Prostate gland (tissue), 2 donors: Measurements from ENCODE around the gene DGKI. TPM values are rescaled to one million over a fixed set of nuclear protein-coding genes. Genes with fewer than 3 reads are reported as not detected.

Experiments used
- DNase-seq: peaks from one replicate; pipeline ENCODE4 v3.0.0-alpha.2; 2019; ENCODE audit warnings: low spot score
- H3K27ac ChIP-seq, 2 donors: fragments of 200-600 bp; sonication (generic); 2 replicates each; pipeline ENCODE4 v1.5.1; 2017 to 2019
- H3K27me3 ChIP-seq: fragments of 200-600 bp; sonication (generic); replicated peaks from 2 replicates; pipeline ENCODE4 v1.5.1; 2019; ENCODE audit not compliant: insufficient read depth
- H3K36me3 ChIP-seq, 2 donors: fragments of 200-600 bp; sonication (generic); 1 replicate in 1 of 2; 2 replicates in 1 of 2; pipeline versions ENCODE4 v1.5.1 to v1.8.1; 2017 to 2019
- H3K4me1 ChIP-seq: fragments of 200-600 bp; sonication (generic); replicated peaks from 2 replicates; pipeline ENCODE4 v1.5.1; 2019
- H3K4me3 ChIP-seq, 2 donors: fragments of 200-600 bp; sonication (generic); 2 replicates each; pipeline ENCODE4 v1.5.1; 2017 to 2019
- H3K9me3 ChIP-seq: fragments of 200-600 bp; sonication (generic); 2 replicates; pipeline ENCODE4 v1.5.1; 2017
- POLR2A ChIP-seq: fragments of 450-650 bp; IDR thresholded peaks from one replicate; pipeline ENCODE4 v1.6.1; 2016; ENCODE audit warnings: antibody characterized with exemption, mild to moderate bottlenecking
- POLR2AphosphoS5 ChIP-seq: sonication (generic); formaldehyde crosslinking; IDR thresholded peaks from one replicate; pipeline ENCODE4 v1.6.1; 2017; ENCODE audit warnings: antibody characterized with exemption
- WGBS: methylation state at CpG from one replicate; pipeline ENCODE4 v1.1.5; 2018; 5-methylcytosine and 5-hydroxymethylcytosine counted together
- intact Hi-C: fragments of 100-400 bp; cut with DNase I; formaldehyde crosslinking; loops from one replicate; pipeline ENCODE4 v1.14.2; 2022
- total RNA-seq, 2 donors: library from RNA; depleted of rRNA; stranded (reverse); fragments of >200 nt; gene quantifications; one replicate each; pipeline ENCODE4 v1.1.0, GENCODE V29; 2016
- TF ChIP-seq, protein P1 (sequence below), 4 experiments: fragments of 200-600 bp in 2 of 4; fragments of 450-650 bp in 2 of 4; sonication (generic) in 2 of 4; IDR thresholded peaks; 1 replicate in 3 of 4; 2 replicates in 1 of 4; pipeline ENCODE4 v1.5.1; 2016 to 2019; ENCODE audit warnings: antibody characterized with exemption in 4 of 4, mild to moderate bottlenecking in 2 of 4, moderate library complexity in 2 of 4

The DGKI gene
- total RNA-seq, 2 donors from 2014 or later = 0.32 to 1.5 TPM

- Histone ChIP-seq H3K27me3 (no peaks in the 10 kb centered on the region), H3K36me3 (no peaks in the 10 kb centered on the region), H3K4me1 (no peaks in the 10 kb centered on the region), H3K4me3 (no peak overlapping the region), H3K9me3 (no peaks in the 10 kb centered on the region), H3K27ac (no peak overlapping the region)
- 54% methylated on average over 5 of the region's 5 CpGs for WGBS
- intact Hi-C loops = no loop called here
- TF ChIP-seq, protein P1, sequence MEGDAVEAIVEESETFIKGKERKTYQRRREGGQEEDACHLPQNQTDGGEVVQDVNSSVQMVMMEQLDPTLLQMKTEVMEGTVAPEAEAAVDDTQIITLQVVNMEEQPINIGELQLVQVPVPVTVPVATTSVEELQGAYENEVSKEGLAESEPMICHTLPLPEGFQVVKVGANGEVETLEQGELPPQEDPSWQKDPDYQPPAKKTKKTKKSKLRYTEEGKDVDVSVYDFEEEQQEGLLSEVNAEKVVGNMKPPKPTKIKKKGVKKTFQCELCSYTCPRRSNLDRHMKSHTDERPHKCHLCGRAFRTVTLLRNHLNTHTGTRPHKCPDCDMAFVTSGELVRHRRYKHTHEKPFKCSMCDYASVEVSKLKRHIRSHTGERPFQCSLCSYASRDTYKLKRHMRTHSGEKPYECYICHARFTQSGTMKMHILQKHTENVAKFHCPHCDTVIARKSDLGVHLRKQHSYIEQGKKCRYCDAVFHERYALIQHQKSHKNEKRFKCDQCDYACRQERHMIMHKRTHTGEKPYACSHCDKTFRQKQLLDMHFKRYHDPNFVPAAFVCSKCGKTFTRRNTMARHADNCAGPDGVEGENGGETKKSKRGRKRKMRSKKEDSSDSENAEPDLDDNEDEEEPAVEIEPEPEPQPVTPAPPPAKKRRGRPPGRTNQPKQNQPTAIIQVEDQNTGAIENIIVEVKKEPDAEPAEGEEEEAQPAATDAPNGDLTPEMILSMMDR (IDR thresholded peaks at IDR 0.05) = no peak
- no peak for TF ChIP-seq POLR2A
- no peak for TF ChIP-seq POLR2AphosphoS5
- DNase-seq = no peak
Measured at GRCh38 chr7:137572056-137572784, 274.6 kb downstream of the DGKI start.

- Histone ChIP-seq H3K27ac (no peak overlapping the region), H3K9me3 (no peaks in the 10 kb centered on the region), H3K27me3 (no peaks in the 10 kb centered on the region), H3K4me1 (no peaks in the 10 kb centered on the region), H3K4me3 (no peak overlapping the region), H3K36me3 (no peaks in the 10 kb centered on the region)
- intact Hi-C loops = no loop called here
- WGBS = 68% methylated on average over 11 of the region's 11 CpGs
- DNase-seq = no peak
- TF ChIP-seq POLR2AphosphoS5 = no peak
- TF ChIP-seq POLR2A = no peak
- TF ChIP-seq, protein P1 (IDR thresholded peaks at IDR 0.05) = no peak
Measured at GRCh38 chr7:137564677-137565076, 282.1 kb downstream of the DGKI start.

DNA sequence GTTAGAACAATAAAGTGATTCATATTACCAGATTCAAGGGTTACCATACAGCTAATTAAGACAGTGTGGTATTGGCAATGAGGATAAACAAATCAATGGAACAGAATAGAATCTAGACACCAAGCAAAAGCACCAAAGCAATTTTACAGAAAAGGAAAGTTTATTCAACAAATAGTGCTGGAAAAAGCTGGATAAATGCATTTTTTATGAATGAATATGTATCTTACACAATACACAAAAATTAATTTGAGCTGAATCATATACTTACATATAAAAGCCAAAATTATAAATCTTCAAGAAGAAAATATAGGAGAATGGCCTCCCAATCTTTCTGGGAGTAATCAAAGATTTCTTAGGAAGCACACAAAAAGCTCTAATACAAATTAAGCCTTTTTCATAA lies 282.8 kb downstream of the DGKI start:
- no peaks in the 10 kb centered on the region for H3K27me3 ChIP-seq
- H3K4me1 ChIP-seq = no peaks in the 10 kb centered on the region
- H3K36me3 ChIP-seq = no peaks in the 10 kb centered on the region
- intact Hi-C loops = no loop called here
- no peak overlapping the region for H3K4me3 ChIP-seq
- TF ChIP-seq, protein P1 (IDR thresholded peaks at IDR 0.05) = no peak
- TF ChIP-seq POLR2A (no peak), POLR2AphosphoS5 (no peak)
- no peak overlapping the region for H3K27ac ChIP-seq
- no peaks in the 10 kb centered on the region for H3K9me3 ChIP-seq
- DNase-seq = no peak

DNA sequence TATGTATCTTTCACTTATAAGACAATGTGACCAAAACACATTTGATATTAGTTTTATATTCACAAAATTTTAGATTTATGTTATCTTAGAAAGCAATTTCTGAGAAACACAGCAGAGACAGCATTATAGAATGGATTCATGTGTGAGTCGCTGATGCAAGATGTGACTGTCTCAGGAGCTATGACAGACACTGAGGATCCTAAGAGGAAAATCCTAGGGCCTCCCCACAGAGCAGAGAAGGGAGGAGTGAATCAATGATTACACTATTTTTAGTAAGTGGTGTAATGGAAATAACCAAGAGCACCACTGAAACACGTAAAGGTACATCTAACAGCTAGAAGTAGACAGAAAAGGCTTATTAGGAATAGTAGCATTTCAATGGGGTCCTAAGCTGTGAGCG lies 299.3 kb downstream of the DGKI start:
- WGBS = 89% methylated on average over 3 of the region's 3 CpGs
- intact Hi-C loops = no loop called here
- Histone ChIP-seq H3K4me1 (no peaks in the 10 kb centered on the region), H3K9me3 (no peaks in the 10 kb centered on the region), H3K27me3 (no peaks in the 10 kb centered on the region), H3K4me3 (no peak overlapping the region), H3K36me3 (no peaks in the 10 kb centered on the region), H3K27ac (no peak overlapping the region)
- TF ChIP-seq POLR2AphosphoS5 (no peak), POLR2A (no peak)
- TF ChIP-seq, protein P1 (IDR thresholded peaks at IDR 0.05) = no peak
- DNase-seq = no peak

- DNase-seq = no peak
- Histone ChIP-seq H3K27me3 (no peaks in the 10 kb centered on the region), H3K27ac (no peak overlapping the region), H3K4me1 (no peaks in the 10 kb centered on the region), H3K9me3 (no peaks in the 10 kb centered on the region), H3K4me3 (no peak overlapping the region), H3K36me3 (no peaks in the 10 kb centered on the region)
- WGBS = 80% methylated on average over 4 of the region's 4 CpGs
- intact Hi-C loops = no loop called here
- TF ChIP-seq POLR2A (no peak), POLR2AphosphoS5 (no peak)
- TF ChIP-seq, protein P1 (IDR thresholded peaks at IDR 0.05) = no peak
Measured at GRCh38 chr7:137546671-137547070, 300.1 kb downstream of the DGKI start.
